HG02973 (cell line): ENCODE measurements around the gene REELD1.
A peak's percentile ranks its signal among the peaks of the same experiment; 100 is the strongest.

Experiments used
- ATAC-seq: cut with Tn5 transposase; IDR thresholded peaks from one replicate; pipeline ENCODE4 v1.9.1; 2021; ENCODE audit warnings: moderate library complexity; ENCODE audit not compliant: unreplicated experiment

REELD1 gene

GRCh38 chr4:146214238-146214637 lies at the start of gene REELD1:
REELD1 (plus strand) TSS chr4:146214538; CDS start chr4:146216953, 2,415 bp downstream.
- no peak for ATAC-seq

DNA sequence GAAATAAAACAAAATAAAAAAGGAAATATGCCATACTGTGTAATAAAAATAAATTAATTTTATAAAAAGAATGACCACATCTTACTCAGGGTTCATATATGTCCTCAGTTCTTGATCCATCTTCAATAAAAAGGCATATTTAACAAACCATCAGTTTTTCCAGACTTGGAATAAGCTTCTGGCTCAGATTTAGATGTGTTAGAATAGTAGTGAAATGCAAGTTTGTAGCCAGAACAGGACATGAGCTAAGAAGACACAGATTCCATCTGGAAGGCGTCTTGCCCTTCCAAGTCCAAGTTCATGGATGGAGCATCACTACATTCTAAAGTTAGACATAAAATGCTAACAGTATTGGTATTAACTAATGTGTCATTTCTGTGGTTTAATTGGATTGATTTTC lies 49.1 kb upstream of the REELD1 start:
- no peak for ATAC-seq

- no peak for ATAC-seq
These were observed 48.5 kb upstream of the REELD1 start for GRCh38 chr4:146165840-146166239.

DNA sequence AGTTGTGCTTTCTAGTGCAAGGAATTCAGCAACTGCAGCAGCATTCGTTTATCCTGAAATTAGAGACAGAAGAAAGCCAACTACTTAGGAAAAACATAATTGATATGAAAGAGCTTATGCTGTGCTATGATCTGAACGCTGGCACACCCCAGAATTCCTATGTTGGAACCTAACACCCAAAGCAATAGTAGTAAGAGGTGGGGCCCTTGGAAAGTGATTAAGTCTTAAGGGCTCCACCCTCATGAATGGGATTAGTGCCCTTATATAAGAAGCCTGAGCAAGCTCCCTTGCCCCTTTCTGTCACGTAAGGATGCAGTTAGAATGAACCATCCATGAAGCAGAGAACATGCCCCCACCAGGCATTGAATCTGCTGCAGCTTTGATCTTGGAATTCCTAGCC lies 44.2 kb upstream of the REELD1 start:
- no peak for ATAC-seq

DNA sequence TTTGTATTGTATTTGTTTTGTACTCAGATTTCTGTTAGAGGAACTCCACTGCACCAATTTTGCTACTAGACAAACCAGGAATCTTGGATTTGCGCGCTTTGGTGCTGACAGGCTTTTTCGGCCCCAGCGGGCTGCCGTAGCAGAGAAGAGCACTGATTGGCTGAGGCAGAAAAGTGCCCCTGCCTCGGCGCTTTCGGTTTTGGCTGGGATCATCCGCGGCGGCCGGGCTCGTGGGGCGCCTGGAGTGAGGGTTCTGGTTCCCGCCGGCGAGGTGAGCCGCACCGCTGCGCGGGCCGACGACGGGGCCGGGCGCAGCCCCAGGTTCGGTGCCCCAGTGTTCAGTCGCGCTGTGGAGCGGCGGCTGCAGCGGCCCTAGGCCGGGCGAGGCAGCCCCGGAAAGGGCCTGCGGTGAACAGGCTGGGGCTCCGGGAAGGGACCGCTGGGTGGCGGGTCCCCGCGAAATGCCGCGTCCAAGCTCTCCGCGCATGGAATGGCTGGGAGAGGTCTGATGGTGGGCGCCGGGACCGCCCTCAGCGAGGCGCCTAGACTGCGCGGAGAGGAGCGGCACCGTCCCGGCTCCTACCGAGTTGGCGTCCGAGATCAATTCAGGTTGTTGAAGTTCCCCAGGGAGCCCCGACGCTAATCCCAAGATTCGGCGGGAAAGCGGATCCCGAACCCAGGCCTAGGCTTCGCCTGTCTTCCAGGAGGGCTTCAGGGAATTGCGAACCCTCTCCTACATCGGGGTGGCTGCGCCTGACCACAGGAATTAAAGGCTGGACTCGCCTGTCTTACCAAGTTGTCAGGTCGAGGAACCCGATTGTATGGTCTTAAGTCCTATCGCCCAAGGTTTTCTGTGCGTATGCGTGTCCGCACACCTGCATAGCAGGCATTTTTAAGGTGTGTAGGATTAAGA lies 38.5 kb upstream of the REELD1 start, which contains the start of gene LSM6:
TSS of gene LSM6 (plus strand) at position 178 of the 913 bp plus-strand sequence. CDS start 7,204 bp downstream, outside the sequence.
- peak; percentile 89 for ATAC-seq

GRCh38 chr4:146176891-146177290 lies 37.4 kb upstream of the REELD1 start:
- no peak for ATAC-seq

- ATAC-seq, result no peak
These were observed 36.2 kb upstream of the REELD1 start for GRCh38 chr4:146178126-146178525.

DNA sequence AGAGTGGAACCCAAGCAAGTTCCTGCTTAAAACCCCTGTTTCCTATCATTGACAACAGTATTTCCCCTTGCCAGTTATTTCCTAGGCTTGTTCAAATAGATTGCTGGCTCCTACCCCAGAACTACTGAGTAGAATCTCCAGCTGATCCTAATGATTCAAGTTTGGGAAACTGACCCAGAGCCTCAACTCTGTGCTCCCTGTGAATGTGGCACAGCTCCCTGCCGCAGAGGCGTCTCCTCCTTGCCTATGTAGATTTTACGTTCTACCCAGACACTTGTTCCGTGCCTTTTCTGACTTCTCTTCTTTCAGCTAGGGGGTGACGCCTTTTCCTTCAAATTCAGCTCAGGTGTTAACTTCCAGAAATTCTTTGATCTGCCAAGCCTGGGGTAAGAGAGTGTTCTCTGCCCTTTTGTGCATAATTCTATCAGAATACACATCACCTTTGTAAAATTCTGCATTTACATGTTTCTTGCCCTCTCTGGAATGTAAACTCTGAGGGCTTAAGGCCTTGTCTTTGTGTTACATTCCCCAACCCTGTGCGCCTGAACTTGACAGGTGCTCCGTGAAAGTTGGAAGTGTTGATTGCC lies 34.5 kb upstream of the REELD1 start:
- ATAC-seq, result no peak

GRCh38 chr4:146182443-146182842 lies 31.9 kb upstream of the REELD1 start:
- ATAC-seq, result no peak

DNA sequence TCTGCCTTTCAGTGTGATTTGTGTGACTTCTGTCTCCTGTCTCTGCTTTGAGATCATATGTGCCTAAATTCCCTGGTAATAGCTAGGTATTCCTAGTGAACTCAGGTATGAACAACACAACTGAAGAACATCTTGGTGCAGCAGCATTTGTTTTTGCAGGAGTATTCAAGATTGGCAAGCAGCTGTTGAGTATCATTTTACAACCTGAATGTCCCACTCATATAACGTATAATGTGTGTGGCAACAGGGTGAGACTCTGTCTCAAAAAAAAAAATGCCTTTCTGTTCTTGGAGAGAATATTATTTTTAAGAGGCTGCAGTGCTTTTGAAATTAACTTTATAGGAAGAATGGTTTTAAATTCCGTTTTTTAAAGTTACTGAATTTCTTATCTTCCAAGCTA lies 31.1 kb upstream of the REELD1 start:
- ATAC-seq, result no peak

DNA sequence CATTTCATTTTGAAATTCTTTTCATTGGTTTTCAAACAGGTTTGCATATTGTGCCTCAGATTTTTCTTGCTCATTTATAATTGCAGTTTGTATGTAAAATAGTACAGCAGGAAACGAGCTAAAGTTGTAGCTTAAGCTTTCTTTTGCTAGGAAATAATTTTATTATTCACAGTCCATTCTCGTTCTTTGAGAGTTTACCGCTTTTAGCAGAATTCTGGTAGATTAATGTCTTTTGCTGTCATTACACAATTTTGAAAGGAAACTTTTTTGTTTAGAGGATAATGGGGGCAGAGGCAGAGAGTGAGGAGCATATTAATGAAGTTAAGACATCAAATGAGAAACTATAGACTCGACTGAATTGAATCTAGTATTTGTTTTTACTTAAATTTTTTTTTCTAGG lies 28.3 kb upstream of the REELD1 start:
- no peak for ATAC-seq

- ATAC-seq, result no peak
These were observed 27.7 kb upstream of the REELD1 start for GRCh38 chr4:146186596-146186995.

DNA sequence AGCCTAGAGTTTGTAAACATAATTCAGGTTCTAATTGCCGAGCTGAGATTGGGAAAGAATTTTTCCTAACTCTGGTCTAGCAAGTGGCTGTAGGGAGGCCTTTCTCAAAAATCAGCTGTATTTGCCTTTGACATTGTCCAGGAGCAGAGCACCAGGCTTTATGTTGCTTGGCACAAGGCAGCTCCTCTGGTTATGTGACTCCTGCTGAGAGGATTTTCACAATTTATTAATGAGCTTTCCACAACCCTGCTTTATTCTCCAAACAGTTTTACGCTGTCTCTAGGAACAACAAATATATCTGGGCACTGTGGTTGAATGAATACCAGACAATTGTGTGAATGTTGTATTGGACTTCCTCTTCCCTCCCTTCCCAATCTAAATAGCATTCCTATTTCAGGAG lies 23.9 kb upstream of the REELD1 start:
- no peak for ATAC-seq

DNA sequence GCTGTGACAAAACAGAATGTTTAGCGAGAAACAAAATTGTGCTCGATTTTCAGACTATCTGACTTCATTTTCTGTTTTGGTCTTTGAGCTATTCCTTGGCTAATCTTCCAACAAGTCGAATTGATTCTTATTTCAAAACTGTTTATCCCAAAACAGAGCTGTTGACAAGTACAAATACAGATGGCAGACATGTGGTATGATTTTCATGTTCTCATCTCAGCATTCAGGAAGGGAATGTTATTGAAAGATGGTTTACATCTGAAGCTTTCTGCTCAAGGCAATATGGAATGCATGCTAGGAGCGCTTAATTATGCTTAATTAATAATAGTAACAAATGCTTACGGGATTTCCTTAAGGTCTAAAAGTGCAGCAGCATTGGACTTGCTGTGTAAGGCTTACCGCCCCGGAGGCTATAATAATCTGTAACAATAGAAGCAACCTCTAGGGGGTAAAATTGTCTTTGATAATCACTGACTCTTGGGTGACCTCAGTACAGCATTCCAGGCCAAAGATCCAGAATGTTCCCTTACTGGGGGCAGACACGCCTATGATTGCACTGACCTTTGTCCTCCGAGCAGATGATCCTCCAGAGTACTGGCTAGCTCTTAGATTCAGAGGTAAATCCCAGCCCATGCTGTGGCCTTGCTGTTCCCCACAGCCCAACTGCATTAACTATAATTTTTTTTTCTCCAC lies 22.4 kb upstream of the REELD1 start:
- no peak for ATAC-seq

GRCh38 chr4:146193628-146194027 lies 20.7 kb upstream of the REELD1 start:
- no peak for ATAC-seq

DNA sequence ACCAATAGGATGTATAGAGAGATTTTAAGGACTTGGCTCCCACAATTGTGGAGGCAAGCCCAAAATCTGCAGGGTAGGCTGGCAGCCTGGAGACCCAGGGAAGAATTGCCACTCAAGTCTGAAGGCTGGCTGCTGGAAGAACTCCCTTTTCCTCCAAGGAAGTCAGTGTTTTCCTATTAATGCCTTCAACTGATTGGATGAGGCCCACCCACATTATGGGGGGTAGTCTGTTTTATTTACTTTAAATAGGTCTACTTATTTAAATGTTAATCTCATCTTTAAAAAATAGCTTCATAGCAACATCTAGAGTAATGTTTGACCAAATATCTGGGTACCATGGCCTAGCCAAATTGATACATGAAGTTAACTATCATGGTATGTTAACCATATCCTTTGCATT lies 20.1 kb upstream of the REELD1 start:
- no peak for ATAC-seq

GRCh38 chr4:146202665-146203064 lies 11.7 kb upstream of the REELD1 start:
- ATAC-seq, result no peak

DNA sequence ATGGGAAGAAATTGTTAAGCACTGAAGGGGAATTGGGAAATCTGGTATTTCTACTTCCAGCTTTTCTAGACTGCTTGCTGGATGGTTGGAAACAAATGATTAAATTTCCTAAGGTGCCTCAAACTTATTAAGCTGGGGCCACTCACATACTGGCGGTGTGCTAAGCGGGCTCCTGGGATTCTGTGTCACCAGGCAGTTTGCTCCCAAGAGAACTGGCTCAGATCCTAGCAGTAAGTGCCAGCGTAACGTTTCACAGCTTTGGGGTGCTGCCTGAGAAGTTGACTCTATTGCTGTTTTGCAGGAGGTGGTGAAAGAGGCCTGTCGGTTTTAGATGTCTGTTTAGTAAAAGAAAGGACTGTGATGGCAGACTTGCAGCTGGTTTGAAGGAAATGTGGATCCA lies 6.9 kb upstream of the REELD1 start:
- no peak for ATAC-seq

DNA sequence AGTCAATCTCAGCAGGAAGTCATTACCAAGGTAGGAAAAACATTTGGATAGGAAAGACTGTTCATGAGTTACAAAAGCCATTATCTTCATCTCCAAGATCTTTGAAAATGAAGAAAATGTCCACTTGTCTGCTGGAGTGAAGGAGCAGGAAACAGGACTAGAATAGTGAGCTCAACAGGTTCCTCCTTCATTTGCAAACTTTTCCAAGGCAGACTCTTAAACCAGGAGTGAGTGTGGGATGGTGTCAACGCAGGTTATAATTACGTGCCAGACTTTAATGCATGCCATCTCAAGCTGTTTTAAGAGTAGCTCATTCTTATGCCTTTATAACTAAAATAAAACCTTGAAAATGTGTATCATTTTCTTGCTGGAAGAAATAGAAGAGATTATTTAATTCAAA lies 3.4 kb upstream of the REELD1 start:
- no peak for ATAC-seq

- ATAC-seq, result no peak
These were observed 2.9 kb upstream of the REELD1 start for GRCh38 chr4:146211440-146211839.

GRCh38 chr4:146212781-146213180 lies 1.6 kb upstream of the REELD1 start:
- ATAC-seq, result no peak

- no peak for ATAC-seq
These were observed 8.0 kb downstream of the REELD1 start for GRCh38 chr4:146222313-146222712.
